Measurements from ENCODE around the gene RPRD2. TPM values are rescaled to one million over a fixed set of nuclear protein-coding genes. Genes with fewer than 3 reads are reported as not detected.
A peak's percentile ranks its signal among the peaks of the same experiment; 100 is the strongest.

RPRD2 gene
- total RNA-seq, 1 experiment from 2014 or later: 37.8 TPM

- no peaks in the 10 kb centered on the region for H3K9me3 Mint-ChIP-seq (ENCODE audit: low read depth, unreplicated experiment)
- peaks cover 41% of the 10 kb centered on the region for H3K36me3 Mint-ChIP-seq (ENCODE audit: insufficient read depth, unreplicated experiment)
- intact Hi-C loops (cut with micrococcal nuclease; ENCODE audit: unreplicated experiment): no loop called here
- H3K4me3 Mint-ChIP-seq (ENCODE audit: low read depth, unreplicated experiment): no peak overlapping the region
- no peak for DNase-seq
- no peaks in the 10 kb centered on the region for H3K4me1 Mint-ChIP-seq (ENCODE audit: low read depth, unreplicated experiment)
- no peak overlapping the region for H3K27ac Mint-ChIP-seq (ENCODE audit: unreplicated experiment)
- CTCF ChIA-PET: no interaction called here
- BruUV-seq (replicated peaks): no TSS peak
- H3K27me3 Mint-ChIP-seq (ENCODE audit: unreplicated experiment): no peaks in the 10 kb centered on the region
- no peak for TF ChIP-seq CTCF (IDR thresholded peaks at IDR 0.05; ENCODE audit: unreplicated experiment)
Observed at GRCh38 chr1:150444232-150444631, 80.3 kb downstream of the RPRD2 start.

- H3K36me3 Mint-ChIP-seq (ENCODE audit: insufficient read depth, unreplicated experiment): peaks cover 30% of the 10 kb centered on the region
- BruUV-seq (replicated peaks): no TSS peak
Observed at GRCh38 chr1:150456146-150456647, 92.2 kb downstream of the RPRD2 start.

GRCh38 chr1:150464422-150464826, 100.5 kb downstream of the RPRD2 start:
- no TSS peak for BruUV-seq (replicated peaks)
- peaks cover 50% of the 10 kb centered on the region for H3K36me3 Mint-ChIP-seq (ENCODE audit: insufficient read depth, unreplicated experiment)
- H3K9me3 Mint-ChIP-seq (ENCODE audit: low read depth, unreplicated experiment): no peaks in the 10 kb centered on the region
- H3K27me3 Mint-ChIP-seq (ENCODE audit: unreplicated experiment): no peaks in the 10 kb centered on the region
- H3K4me3 Mint-ChIP-seq (ENCODE audit: low read depth, unreplicated experiment): no peak overlapping the region
- peak; percentile 77 for DNase-seq
- H3K4me1 Mint-ChIP-seq (ENCODE audit: low read depth, unreplicated experiment): peaks cover 8% of the 10 kb centered on the region
- intact Hi-C loops (cut with micrococcal nuclease; ENCODE audit: unreplicated experiment): loop anchor here (1.0 to 5.0 kb wide), 3 partner anchors 68 to 348 kb away; partner anchors contain the start of gene ADAMTSL4
- TF ChIP-seq CTCF (IDR thresholded peaks at IDR 0.05; ENCODE audit: unreplicated experiment): peak; percentile 70
- no peak overlapping the region for H3K27ac Mint-ChIP-seq (ENCODE audit: unreplicated experiment)
- CTCF ChIA-PET: interaction anchor here (0.9 kb wide), 1 partner anchor 75 kb away, joined by 4 read pairs; no protein-coding TSS in a partner anchor

More at GRCh38 chr1:150456146-150456647, 92.2 kb downstream of the RPRD2 start:
- Mint-ChIP-seq H3K27ac (ENCODE audit: unreplicated experiment) (no peak overlapping the region), H3K9me3 (ENCODE audit: low read depth, unreplicated experiment) (no peaks in the 10 kb centered on the region), H3K4me1 (ENCODE audit: low read depth, unreplicated experiment) (peaks cover 8% of the 10 kb centered on the region), H3K27me3 (ENCODE audit: unreplicated experiment) (no peaks in the 10 kb centered on the region), H3K4me3 (ENCODE audit: low read depth, unreplicated experiment) (no peak overlapping the region)
- no peak for DNase-seq
- CTCF ChIA-PET: no interaction called here
- no peak for TF ChIP-seq CTCF (IDR thresholded peaks at IDR 0.05; ENCODE audit: unreplicated experiment)
- intact Hi-C loops (cut with micrococcal nuclease; ENCODE audit: unreplicated experiment): no loop called here

- H3K9me3 Mint-ChIP-seq (ENCODE audit: low read depth, unreplicated experiment): no peaks in the 10 kb centered on the region
- no peak for DNase-seq
- CTCF ChIA-PET: interaction anchor here (0.7 kb wide), 1 partner anchor 10 kb away, joined by 3 read pairs; no protein-coding TSS in a partner anchor
- no peak overlapping the region for H3K27ac Mint-ChIP-seq (ENCODE audit: unreplicated experiment)
- no peak overlapping the region for H3K4me3 Mint-ChIP-seq (ENCODE audit: low read depth, unreplicated experiment)
- peaks cover 58% of the 10 kb centered on the region for H3K36me3 Mint-ChIP-seq (ENCODE audit: insufficient read depth, unreplicated experiment)
- H3K27me3 Mint-ChIP-seq (ENCODE audit: unreplicated experiment): no peaks in the 10 kb centered on the region
- TF ChIP-seq CTCF (IDR thresholded peaks at IDR 0.05; ENCODE audit: unreplicated experiment): no peak
- BruUV-seq (replicated peaks): no TSS peak
- H3K4me1 Mint-ChIP-seq (ENCODE audit: low read depth, unreplicated experiment): no peaks in the 10 kb centered on the region
- intact Hi-C loops (cut with micrococcal nuclease; ENCODE audit: unreplicated experiment): no loop called here
Observed at GRCh38 chr1:150466964-150467363, 103.0 kb downstream of the RPRD2 start.
